ENCODE results near the gene PDE1A. TPM values are rescaled to one million over a fixed set of nuclear protein-coding genes. Genes with fewer than 3 reads are reported as not detected.

PDE1A gene
- total and polyA plus RNA-seq, 4 donors, result 0.64 to 5.2 (median 1.7) TPM

DNA sequence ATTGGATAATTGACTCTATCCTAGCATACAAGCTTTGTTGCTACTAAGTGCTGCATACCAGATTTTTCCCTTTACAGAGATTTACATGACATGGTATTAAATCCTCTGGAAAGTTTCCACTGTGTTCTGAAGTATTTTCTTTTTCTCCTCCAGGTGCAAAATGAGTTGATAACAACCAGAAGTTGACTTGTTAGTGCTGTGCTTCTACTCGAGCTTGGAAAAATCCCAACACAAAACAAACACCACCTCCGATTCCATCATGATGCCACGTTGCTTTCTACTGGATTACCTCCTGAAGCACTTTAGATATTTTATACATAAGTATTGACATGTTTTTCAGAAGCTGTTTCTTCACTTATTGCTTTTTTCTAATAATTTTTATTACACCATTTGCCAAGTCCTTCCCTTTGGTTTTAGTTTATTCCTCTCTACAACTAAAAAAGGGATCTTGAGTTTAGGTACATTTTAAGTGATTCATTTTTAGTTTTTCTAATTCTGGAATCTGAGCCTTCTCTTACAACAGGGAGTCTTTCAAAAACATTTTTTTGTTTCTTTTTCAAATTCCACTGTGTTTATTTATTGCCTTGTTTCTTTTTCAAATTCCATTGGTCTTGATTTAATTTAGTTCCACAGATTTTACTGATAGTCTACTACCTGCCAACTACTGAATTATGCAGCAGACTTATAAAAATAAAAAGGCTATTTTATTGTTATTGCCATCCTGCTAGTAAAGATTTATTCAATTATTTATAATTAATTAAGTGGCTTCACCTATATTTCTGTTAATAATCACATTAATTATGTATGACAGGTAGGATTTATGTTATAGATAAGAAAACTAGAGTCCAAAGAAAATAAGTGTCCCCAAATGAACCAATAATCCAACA is 297.8 kb downstream of the PDE1A start:
- Histone ChIP-seq H3K27me3 (ENCODE audit: control insufficient read depth in 4 of 4, insufficient read depth in 4 of 4, low read length in 3 of 4) (no peaks in the 10 kb centered on the region), H3K4me1 (ENCODE audit: control insufficient read depth in 4 of 4, insufficient read depth in 4 of 4, low read length in 3 of 4) (no peaks in the 10 kb centered on the region), H3K4me3 (ENCODE audit: low read depth in 1 of 3, low read length in 3 of 3) (no peak overlapping the region), H3K9ac (ENCODE audit: low read depth in 1 of 2, low read length in 2 of 2) (no peak overlapping the region), H3K27ac (ENCODE audit: low read depth in 1 of 2, low read length in 2 of 2) (no peak overlapping the region), H3K36me3 (ENCODE audit: control insufficient read depth in 4 of 4, insufficient read depth in 3 of 4, low read depth in 1 of 4, low read length in 3 of 4) (no peaks in the 10 kb centered on the region), H3K9me3 (ENCODE audit: control insufficient read depth in 4 of 4, low read length in 3 of 4) (no peaks in the 10 kb centered on the region)
- TF ChIP-seq HNF4A (conservative IDR thresholded peaks at IDR 0.05) (no peak), RXRA (IDR thresholded peaks at IDR 0.05) (no peak), YY1 (IDR thresholded peaks at IDR 0.05) (no peak), EGR1 (IDR thresholded peaks at IDR 0.05; ENCODE audit: low read depth in 2 of 2) (no peak), GABPA (IDR thresholded peaks at IDR 0.05 in 1 of 2, conservative IDR thresholded peaks at IDR 0.05 in 1 of 2) (no peak), FOXA1 (IDR thresholded peaks at IDR 0.05) (no peak), RAD21 (IDR thresholded peaks at IDR 0.05) (no peak), JUND (IDR thresholded peaks at IDR 0.05) (no peak), NR2F2 (IDR thresholded peaks at IDR 0.05) (no peak), TAF1 (conservative IDR thresholded peaks at IDR 0.05) (no peak), HNF4G (IDR thresholded peaks at IDR 0.05) (no peak), SP1 (IDR thresholded peaks at IDR 0.05) (no peak), FOXA2 (IDR thresholded peaks at IDR 0.05) (no peak)
- TF ChIP-seq, protein P1, sequence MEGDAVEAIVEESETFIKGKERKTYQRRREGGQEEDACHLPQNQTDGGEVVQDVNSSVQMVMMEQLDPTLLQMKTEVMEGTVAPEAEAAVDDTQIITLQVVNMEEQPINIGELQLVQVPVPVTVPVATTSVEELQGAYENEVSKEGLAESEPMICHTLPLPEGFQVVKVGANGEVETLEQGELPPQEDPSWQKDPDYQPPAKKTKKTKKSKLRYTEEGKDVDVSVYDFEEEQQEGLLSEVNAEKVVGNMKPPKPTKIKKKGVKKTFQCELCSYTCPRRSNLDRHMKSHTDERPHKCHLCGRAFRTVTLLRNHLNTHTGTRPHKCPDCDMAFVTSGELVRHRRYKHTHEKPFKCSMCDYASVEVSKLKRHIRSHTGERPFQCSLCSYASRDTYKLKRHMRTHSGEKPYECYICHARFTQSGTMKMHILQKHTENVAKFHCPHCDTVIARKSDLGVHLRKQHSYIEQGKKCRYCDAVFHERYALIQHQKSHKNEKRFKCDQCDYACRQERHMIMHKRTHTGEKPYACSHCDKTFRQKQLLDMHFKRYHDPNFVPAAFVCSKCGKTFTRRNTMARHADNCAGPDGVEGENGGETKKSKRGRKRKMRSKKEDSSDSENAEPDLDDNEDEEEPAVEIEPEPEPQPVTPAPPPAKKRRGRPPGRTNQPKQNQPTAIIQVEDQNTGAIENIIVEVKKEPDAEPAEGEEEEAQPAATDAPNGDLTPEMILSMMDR (IDR thresholded peaks at IDR 0.05; ENCODE audit: low read depth, low read length, missing input control), result no peak
- TF ChIP-seq, protein P2, sequence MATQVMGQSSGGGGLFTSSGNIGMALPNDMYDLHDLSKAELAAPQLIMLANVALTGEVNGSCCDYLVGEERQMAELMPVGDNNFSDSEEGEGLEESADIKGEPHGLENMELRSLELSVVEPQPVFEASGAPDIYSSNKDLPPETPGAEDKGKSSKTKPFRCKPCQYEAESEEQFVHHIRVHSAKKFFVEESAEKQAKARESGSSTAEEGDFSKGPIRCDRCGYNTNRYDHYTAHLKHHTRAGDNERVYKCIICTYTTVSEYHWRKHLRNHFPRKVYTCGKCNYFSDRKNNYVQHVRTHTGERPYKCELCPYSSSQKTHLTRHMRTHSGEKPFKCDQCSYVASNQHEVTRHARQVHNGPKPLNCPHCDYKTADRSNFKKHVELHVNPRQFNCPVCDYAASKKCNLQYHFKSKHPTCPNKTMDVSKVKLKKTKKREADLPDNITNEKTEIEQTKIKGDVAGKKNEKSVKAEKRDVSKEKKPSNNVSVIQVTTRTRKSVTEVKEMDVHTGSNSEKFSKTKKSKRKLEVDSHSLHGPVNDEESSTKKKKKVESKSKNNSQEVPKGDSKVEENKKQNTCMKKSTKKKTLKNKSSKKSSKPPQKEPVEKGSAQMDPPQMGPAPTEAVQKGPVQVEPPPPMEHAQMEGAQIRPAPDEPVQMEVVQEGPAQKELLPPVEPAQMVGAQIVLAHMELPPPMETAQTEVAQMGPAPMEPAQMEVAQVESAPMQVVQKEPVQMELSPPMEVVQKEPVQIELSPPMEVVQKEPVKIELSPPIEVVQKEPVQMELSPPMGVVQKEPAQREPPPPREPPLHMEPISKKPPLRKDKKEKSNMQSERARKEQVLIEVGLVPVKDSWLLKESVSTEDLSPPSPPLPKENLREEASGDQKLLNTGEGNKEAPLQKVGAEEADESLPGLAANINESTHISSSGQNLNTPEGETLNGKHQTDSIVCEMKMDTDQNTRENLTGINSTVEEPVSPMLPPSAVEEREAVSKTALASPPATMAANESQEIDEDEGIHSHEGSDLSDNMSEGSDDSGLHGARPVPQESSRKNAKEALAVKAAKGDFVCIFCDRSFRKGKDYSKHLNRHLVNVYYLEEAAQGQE (IDR thresholded peaks at IDR 0.05), result no peak
- TF ChIP-seq, protein P3, sequence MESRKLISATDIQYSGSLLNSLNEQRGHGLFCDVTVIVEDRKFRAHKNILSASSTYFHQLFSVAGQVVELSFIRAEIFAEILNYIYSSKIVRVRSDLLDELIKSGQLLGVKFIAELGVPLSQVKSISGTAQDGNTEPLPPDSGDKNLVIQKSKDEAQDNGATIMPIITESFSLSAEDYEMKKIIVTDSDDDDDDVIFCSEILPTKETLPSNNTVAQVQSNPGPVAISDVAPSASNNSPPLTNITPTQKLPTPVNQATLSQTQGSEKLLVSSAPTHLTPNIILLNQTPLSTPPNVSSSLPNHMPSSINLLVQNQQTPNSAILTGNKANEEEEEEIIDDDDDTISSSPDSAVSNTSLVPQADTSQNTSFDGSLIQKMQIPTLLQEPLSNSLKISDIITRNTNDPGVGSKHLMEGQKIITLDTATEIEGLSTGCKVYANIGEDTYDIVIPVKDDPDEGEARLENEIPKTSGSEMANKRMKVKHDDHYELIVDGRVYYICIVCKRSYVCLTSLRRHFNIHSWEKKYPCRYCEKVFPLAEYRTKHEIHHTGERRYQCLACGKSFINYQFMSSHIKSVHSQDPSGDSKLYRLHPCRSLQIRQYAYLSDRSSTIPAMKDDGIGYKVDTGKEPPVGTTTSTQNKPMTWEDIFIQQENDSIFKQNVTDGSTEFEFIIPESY (IDR thresholded peaks at IDR 0.05), result no peak
- TF ChIP-seq, protein P4, sequence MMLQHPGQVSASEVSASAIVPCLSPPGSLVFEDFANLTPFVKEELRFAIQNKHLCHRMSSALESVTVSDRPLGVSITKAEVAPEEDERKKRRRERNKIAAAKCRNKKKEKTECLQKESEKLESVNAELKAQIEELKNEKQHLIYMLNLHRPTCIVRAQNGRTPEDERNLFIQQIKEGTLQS (IDR thresholded peaks at IDR 0.05), result no peak
- TF ChIP-seq, protein P5, sequence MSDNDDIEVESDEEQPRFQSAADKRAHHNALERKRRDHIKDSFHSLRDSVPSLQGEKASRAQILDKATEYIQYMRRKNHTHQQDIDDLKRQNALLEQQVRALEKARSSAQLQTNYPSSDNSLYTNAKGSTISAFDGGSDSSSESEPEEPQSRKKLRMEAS (IDR thresholded peaks at IDR 0.05), result no peak
- DNase-seq (ENCODE audit: low spot score), result no peak
- WGBS, result 78% methylated on average over 3 of the region's 3 CpGs
